GM10266 (cell line): ENCODE results near the gene NDUFS4.
"Not testable (repeated sequence)": the region's sequence is repeated elsewhere in the genome, so short reads cannot be mapped to it uniquely, and the experiment has no call there.

Experiments
- DNase-seq: peaks from one replicate; pipeline ENCODE4 v3.0.0; 2012; ENCODE audit errors: extremely low spot score
- TF ChIP-seq, protein P1 (sequence below): IDR thresholded peaks from 2 replicates; pipeline ENCODE4 v1.5.1; 2012; ENCODE audit warnings: mild to moderate bottlenecking, low read depth; ENCODE audit not compliant: control insufficient read depth, insufficient read depth; ENCODE audit errors: missing control alignments

The NDUFS4 gene

DNA sequence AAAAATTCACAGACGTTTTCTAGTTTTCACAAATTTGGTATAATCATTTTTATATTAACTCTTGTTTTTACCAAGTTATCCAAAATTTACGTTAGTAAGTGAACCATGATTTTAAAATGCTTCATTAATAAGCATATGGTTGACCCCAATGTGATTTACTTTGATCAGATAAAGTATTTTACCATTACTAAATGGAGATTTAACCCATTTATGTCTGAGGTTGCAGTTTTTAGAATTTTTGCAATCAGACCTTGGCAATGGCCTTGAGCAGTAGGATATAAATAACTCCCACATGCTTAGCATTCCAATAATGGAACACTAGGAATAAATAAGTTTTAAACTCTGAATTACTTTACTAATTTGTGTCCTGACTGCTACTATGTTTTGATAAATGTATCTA lies 84.6 kb downstream of the NDUFS4 start:
- no peak for DNase-seq
- TF ChIP-seq, protein P1, sequence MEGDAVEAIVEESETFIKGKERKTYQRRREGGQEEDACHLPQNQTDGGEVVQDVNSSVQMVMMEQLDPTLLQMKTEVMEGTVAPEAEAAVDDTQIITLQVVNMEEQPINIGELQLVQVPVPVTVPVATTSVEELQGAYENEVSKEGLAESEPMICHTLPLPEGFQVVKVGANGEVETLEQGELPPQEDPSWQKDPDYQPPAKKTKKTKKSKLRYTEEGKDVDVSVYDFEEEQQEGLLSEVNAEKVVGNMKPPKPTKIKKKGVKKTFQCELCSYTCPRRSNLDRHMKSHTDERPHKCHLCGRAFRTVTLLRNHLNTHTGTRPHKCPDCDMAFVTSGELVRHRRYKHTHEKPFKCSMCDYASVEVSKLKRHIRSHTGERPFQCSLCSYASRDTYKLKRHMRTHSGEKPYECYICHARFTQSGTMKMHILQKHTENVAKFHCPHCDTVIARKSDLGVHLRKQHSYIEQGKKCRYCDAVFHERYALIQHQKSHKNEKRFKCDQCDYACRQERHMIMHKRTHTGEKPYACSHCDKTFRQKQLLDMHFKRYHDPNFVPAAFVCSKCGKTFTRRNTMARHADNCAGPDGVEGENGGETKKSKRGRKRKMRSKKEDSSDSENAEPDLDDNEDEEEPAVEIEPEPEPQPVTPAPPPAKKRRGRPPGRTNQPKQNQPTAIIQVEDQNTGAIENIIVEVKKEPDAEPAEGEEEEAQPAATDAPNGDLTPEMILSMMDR = no peak

DNA sequence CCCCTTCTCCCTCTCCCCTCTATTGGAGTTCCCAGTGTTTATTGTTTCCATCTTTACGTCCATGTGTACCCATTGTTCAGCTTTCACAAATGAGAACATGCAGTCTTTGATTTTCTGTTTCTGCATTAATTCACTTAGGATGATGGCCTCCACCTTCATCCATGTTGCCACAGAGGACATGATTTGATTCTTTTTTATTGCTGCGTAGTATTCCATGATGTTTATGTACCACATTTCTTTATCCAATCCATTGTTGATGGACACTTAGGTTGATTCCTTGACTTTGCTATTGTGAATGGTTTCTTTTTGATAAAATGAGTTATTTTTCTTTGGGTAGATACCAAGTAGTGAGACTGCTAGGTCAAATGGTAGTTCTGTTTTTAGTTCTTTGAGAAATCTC lies 88.9 kb downstream of the NDUFS4 start:
- no peak for DNase-seq

DNA sequence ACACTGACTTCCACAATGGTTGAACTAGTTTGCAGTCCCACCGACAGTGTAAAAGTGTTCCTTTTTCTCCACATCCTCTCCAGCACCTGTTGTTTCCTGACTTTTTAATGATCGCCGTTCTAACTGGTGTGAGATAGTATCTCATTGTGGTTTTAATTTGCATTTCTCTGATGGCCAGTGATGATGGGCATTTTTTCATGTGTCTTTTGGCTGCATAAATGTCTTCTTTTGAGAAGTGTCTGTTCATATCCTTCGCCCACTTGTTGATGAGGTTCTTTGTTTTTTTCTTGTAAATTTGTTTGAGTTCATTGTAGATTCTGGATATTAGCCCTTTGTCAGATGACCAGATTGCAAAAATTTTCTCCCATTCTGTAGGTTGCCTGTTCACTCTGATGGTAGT lies 100.1 kb downstream of the NDUFS4 start:
- DNase-seq = not testable (repeated sequence)

More for the DNA sequence above, 88.9 kb downstream of the NDUFS4 start:
- TF ChIP-seq, protein P1 = no peak

DNA sequence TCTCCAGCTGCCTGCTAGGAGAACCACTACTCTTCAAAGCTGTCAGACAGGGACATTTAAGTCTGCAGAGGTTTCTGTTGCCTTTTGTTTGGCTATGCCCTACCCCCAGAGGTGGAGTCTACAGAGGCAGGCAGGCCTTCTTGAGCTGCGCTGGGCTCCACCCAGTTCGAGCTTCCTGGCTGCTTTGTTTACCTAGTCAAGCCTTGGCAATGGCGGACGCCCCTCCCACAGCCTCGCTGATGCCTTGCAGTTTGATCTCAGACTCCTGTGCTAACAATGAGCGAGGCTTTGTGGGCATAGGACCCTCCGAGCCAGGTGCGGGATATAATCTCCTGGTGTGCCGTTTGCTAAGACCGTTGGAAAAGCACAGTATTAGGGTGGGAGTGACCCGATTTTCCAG lies 104.9 kb downstream of the NDUFS4 start:
- not testable (repeated sequence) for DNase-seq

- TF ChIP-seq, protein P1 = no peak
- DNase-seq = no peak
Measured at GRCh38 chr5:53667621-53668020, 107.2 kb downstream of the NDUFS4 start.

GRCh38 chr5:53671447-53671846 lies 111.0 kb downstream of the NDUFS4 start:
- TF ChIP-seq, protein P1 = no peak
- no peak for DNase-seq

GRCh38 chr5:53674121-53674520 lies 113.7 kb downstream of the NDUFS4 start:
- DNase-seq = no peak
- TF ChIP-seq, protein P1 = no peak

GRCh38 chr5:53677632-53678031 lies 117.2 kb downstream of the NDUFS4 start:
- DNase-seq = no peak
- TF ChIP-seq, protein P1 = no peak
